ENCODE measurements around the gene C17orf78. TPM values are rescaled to one million over a fixed set of nuclear protein-coding genes. Genes with fewer than 3 reads are reported as not detected.

The C17orf78 gene
- total and polyA plus RNA-seq, 2 of the 13 experiments (the other 11 are each of a cell fraction or from before 2014, with no cell fraction given) = not detected

DNA sequence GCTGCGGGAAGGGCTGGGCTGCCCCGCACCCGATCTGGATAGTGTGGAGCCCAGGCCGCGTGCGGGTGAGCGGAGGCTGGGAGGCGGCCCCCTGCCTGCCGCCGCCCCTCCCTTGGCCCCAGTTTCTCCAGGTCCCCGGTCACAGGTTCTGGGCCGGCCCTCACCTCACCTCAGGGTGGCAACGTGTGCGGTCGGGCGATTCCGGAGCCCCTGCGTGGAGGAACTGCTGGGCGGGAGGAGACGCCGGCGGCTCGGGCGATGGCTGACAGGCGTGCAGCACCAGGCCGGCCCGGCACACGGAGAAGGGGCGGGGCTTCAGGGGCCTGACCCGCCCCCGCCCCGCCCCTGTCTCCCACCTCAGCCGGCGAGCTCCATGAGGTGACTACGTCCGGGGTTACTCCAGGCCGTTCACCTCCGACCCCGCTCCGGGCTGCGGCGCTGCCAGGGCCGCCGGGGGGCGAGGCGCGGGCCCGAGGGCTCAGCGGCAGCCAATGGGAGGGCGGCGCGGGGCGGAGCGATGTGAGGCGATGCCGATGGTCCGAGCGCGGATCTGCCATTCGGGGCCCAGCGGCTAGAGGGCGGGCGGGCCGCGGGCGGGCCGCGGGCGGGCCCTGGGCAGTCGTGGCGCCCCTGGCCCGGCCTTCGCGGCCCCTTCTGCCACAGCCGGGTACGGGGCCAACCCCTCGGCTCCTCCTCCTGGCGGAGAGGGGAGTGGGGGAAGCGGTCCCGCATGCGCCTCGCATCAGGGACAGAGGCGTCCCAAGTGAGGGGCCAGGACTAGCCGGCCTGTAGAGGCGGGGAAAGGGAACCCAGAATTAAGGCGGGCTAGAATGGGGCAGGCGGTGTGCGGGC lies 16.7 kb upstream of the C17orf78 start (continued):
- no peak for TF ChIP-seq ZNF746 (CRISPR knock-in tag; IDR thresholded peaks at IDR 0.05)
- no peak for TF ChIP-seq CENPX (CRISPR knock-in tag; IDR thresholded peaks at IDR 0.05)
- TF ChIP-seq HNF4G (IDR thresholded peaks at IDR 0.05; ENCODE audit: borderline replicate concordance, low read depth, low read length) = no peak
- TF ChIP-seq HNF4G (CRISPR knock-in tag; IDR thresholded peaks at IDR 0.05; ENCODE audit: borderline replicate concordance, low read depth) = peak; percentile 11
- peak; percentile 18; the same call in 1 of the 2 replicates for TF ChIP-seq TARDBP (CRISPR knock-in tag; IDR thresholded peaks at IDR 0.05)
- TF ChIP-seq CHD4 (IDR thresholded peaks at IDR 0.05; ENCODE audit: borderline replicate concordance, low read length) = no peak
- TF ChIP-seq, protein P1, sequence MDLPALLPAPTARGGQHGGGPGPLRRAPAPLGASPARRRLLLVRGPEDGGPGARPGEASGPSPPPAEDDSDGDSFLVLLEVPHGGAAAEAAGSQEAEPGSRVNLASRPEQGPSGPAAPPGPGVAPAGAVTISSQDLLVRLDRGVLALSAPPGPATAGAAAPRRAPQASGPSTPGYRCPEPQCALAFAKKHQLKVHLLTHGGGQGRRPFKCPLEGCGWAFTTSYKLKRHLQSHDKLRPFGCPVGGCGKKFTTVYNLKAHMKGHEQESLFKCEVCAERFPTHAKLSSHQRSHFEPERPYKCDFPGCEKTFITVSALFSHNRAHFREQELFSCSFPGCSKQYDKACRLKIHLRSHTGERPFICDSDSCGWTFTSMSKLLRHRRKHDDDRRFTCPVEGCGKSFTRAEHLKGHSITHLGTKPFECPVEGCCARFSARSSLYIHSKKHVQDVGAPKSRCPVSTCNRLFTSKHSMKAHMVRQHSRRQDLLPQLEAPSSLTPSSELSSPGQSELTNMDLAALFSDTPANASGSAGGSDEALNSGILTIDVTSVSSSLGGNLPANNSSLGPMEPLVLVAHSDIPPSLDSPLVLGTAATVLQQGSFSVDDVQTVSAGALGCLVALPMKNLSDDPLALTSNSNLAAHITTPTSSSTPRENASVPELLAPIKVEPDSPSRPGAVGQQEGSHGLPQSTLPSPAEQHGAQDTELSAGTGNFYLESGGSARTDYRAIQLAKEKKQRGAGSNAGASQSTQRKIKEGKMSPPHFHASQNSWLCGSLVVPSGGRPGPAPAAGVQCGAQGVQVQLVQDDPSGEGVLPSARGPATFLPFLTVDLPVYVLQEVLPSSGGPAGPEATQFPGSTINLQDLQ (CRISPR knock-in tag; IDR thresholded peaks at IDR 0.05) = no peak
- TF ChIP-seq, protein P2, sequence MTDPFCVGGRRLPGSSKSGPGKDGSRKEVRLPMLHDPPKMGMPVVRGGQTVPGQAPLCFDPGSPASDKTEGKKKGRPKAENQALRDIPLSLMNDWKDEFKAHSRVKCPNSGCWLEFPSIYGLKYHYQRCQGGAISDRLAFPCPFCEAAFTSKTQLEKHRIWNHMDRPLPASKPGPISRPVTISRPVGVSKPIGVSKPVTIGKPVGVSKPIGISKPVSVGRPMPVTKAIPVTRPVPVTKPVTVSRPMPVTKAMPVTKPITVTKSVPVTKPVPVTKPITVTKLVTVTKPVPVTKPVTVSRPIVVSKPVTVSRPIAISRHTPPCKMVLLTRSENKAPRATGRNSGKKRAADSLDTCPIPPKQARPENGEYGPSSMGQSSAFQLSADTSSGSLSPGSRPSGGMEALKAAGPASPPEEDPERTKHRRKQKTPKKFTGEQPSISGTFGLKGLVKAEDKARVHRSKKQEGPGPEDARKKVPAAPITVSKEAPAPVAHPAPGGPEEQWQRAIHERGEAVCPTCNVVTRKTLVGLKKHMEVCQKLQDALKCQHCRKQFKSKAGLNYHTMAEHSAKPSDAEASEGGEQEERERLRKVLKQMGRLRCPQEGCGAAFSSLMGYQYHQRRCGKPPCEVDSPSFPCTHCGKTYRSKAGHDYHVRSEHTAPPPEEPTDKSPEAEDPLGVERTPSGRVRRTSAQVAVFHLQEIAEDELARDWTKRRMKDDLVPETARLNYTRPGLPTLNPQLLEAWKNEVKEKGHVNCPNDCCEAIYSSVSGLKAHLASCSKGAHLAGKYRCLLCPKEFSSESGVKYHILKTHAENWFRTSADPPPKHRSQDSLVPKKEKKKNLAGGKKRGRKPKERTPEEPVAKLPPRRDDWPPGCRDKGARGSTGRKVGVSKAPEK (CRISPR knock-in tag; IDR thresholded peaks at IDR 0.05; ENCODE audit: borderline replicate concordance) = no peak
- peak; percentile 76; the same call in 1 of the 2 replicates for TF ChIP-seq ZFP90 (CRISPR knock-in tag; IDR thresholded peaks at IDR 0.05; ENCODE audit: borderline replicate concordance)
- TF ChIP-seq, protein P3, sequence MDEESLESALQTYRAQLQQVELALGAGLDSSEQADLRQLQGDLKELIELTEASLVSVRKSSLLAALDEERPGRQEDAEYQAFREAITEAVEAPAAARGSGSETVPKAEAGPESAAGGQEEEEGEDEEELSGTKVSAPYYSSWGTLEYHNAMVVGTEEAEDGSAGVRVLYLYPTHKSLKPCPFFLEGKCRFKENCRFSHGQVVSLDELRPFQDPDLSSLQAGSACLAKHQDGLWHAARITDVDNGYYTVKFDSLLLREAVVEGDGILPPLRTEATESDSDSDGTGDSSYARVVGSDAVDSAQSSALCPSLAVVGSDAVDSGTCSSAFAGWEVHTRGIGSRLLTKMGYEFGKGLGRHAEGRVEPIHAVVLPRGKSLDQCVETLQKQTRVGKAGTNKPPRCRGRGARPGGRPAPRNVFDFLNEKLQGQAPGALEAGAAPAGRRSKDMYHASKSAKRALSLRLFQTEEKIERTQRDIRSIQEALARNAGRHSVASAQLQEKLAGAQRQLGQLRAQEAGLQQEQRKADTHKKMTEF (CRISPR knock-in tag; IDR thresholded peaks at IDR 0.05) = peak; percentile 77
- TF ChIP-seq SP5 (CRISPR knock-in tag; IDR thresholded peaks at IDR 0.05; ENCODE audit: borderline replicate concordance, low read depth) = peak; percentile 44; the same call in 1 of the 2 replicates
- TF ChIP-seq CREB1 (IDR thresholded peaks at IDR 0.05) = no peak
- TF ChIP-seq CREB1 (CRISPR knock-in tag; IDR thresholded peaks at IDR 0.05) = no peak
